Measurements from ENCODE around the gene NOC4L.
A peak's percentile ranks its signal among the peaks of the same experiment; 100 is the strongest.
"Not testable (repeated sequence)": the region's sequence is repeated elsewhere in the genome, so short reads cannot be mapped to it uniquely, and the experiment has no call there.

The NOC4L gene

GRCh38 chr12:132191715-132192553 is 47.7 kb downstream of the NOC4L start:
- H2AFZ ChIP-seq (ENCODE audit: low read length), result no peak overlapping the region
- H3K27me3 ChIP-seq (ENCODE audit: insufficient read depth, low read length), result no peaks in the 10 kb centered on the region; the same call in 1 of the 2 replicates
- H3K9me2 ChIP-seq (ENCODE audit: low read depth, low read length), result no peaks in the 10 kb centered on the region
- TF ChIP-seq CTCF (IDR thresholded peaks at IDR 0.05; ENCODE audit: low read length), result no peak
- TF ChIP-seq EZH2 (IDR thresholded peaks at IDR 0.05; ENCODE audit: borderline replicate concordance, low read length), result no peak
- H3K9ac ChIP-seq (ENCODE audit: low read length), result no peak overlapping the region
- no peaks in the 10 kb centered on the region for H3K79me2 ChIP-seq (ENCODE audit: insufficient read depth, low read length)
- H3K9me3 ChIP-seq (ENCODE audit: low read length), result peaks cover 7% of the 10 kb centered on the region
- no peak overlapping the region for H3K4me2 ChIP-seq (ENCODE audit: low read length)
- no peaks in the 10 kb centered on the region for H3F3A ChIP-seq (ENCODE audit: insufficient read depth, low read length)
- H3K4me1 ChIP-seq (ENCODE audit: insufficient read depth, low read length, severe bottlenecking), result peaks cover 8% of the 10 kb centered on the region
- no peak overlapping the region for H3K27ac ChIP-seq (ENCODE audit: low read depth, low read length, poor library complexity, severe bottlenecking)
- no peaks in the 10 kb centered on the region for H3K36me3 ChIP-seq (ENCODE audit: insufficient read depth, low read length)
- no peaks in the 10 kb centered on the region for H4K20me1 ChIP-seq (ENCODE audit: insufficient read depth, low read length)
- H3K4me3 ChIP-seq (ENCODE audit: low read depth, low read length, poor library complexity, severe bottlenecking), result no peak overlapping the region

GRCh38 chr12:132194056-132194455 is 49.8 kb downstream of the NOC4L start:
- Histone ChIP-seq H3K36me3 (ENCODE audit: insufficient read depth, low read length) (no peaks in the 10 kb centered on the region), H3K27ac (ENCODE audit: low read depth, low read length, poor library complexity, severe bottlenecking) (no peak overlapping the region)

GRCh38 chr12:132194556-132194955 is 50.3 kb downstream of the NOC4L start:
- H3K27me3 ChIP-seq (ENCODE audit: insufficient read depth, low read length), result no peaks in the 10 kb centered on the region; the same call in 1 of the 2 replicates
- H3K4me3 ChIP-seq (ENCODE audit: low read depth, low read length, poor library complexity, severe bottlenecking), result no peak overlapping the region
- H3K79me2 ChIP-seq (ENCODE audit: insufficient read depth, low read length), result no peaks in the 10 kb centered on the region
- H3K27ac ChIP-seq (ENCODE audit: low read depth, low read length, poor library complexity, severe bottlenecking), result no peak overlapping the region
- H3K9me3 ChIP-seq (ENCODE audit: low read length), result peaks cover 7% of the 10 kb centered on the region
- H3F3A ChIP-seq (ENCODE audit: insufficient read depth, low read length), result no peaks in the 10 kb centered on the region
- H4K20me1 ChIP-seq (ENCODE audit: insufficient read depth, low read length), result no peaks in the 10 kb centered on the region
- H2AFZ ChIP-seq (ENCODE audit: low read length), result no peak overlapping the region
- no peak overlapping the region for H3K9ac ChIP-seq (ENCODE audit: low read length)
- peaks cover 8% of the 10 kb centered on the region for H3K4me1 ChIP-seq (ENCODE audit: insufficient read depth, low read length, severe bottlenecking)
- H3K4me2 ChIP-seq (ENCODE audit: low read length), result no peak overlapping the region
- no peak for TF ChIP-seq EZH2 (IDR thresholded peaks at IDR 0.05; ENCODE audit: borderline replicate concordance, low read length)
- no peak for TF ChIP-seq CTCF (IDR thresholded peaks at IDR 0.05; ENCODE audit: low read length)
- no peaks in the 10 kb centered on the region for H3K9me2 ChIP-seq (ENCODE audit: low read depth, low read length)
- H3K36me3 ChIP-seq (ENCODE audit: insufficient read depth, low read length), result no peaks in the 10 kb centered on the region

More at GRCh38 chr12:132194056-132194455, 49.8 kb downstream of the NOC4L start:
- Histone ChIP-seq H3K9ac (ENCODE audit: low read length) (no peak overlapping the region), H3K27me3 (ENCODE audit: insufficient read depth, low read length) (no peaks in the 10 kb centered on the region; the same call in 1 of the 2 replicates), H4K20me1 (ENCODE audit: insufficient read depth, low read length) (no peaks in the 10 kb centered on the region), H3F3A (ENCODE audit: insufficient read depth, low read length) (no peaks in the 10 kb centered on the region), H3K4me2 (ENCODE audit: low read length) (no peak overlapping the region), H3K9me2 (ENCODE audit: low read depth, low read length) (no peaks in the 10 kb centered on the region), H3K4me1 (ENCODE audit: insufficient read depth, low read length, severe bottlenecking) (peaks cover 8% of the 10 kb centered on the region), H2AFZ (ENCODE audit: low read length) (no peak overlapping the region), H3K9me3 (ENCODE audit: low read length) (peaks cover 7% of the 10 kb centered on the region), H3K79me2 (ENCODE audit: insufficient read depth, low read length) (no peaks in the 10 kb centered on the region), H3K4me3 (ENCODE audit: low read depth, low read length, poor library complexity, severe bottlenecking) (no peak overlapping the region)
- TF ChIP-seq EZH2 (IDR thresholded peaks at IDR 0.05; ENCODE audit: borderline replicate concordance, low read length), result no peak
- peak; percentile 35; the same call in 1 of the 2 replicates for TF ChIP-seq CTCF (IDR thresholded peaks at IDR 0.05; ENCODE audit: low read length)

DNA sequence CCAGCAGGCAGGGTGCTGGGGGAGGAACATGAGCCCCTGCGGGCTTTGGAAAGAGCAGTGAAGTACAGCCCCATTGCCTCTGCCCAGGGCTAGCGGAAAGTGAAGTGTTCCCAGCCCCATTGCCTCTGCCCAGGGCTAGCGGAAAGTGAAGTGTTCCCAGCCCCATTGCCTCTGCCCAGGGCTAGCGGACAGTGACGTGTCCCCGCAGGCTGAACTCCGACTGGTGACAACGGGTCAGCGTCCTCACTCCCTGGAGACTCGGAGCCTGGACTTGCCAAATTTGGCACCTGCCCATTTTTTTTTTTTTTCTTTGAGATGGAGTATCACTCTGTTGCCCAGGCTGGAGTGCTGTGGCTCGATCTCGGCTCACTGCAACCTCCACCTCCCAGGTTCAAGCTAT is 51.0 kb downstream of the NOC4L start:
- H3K9ac ChIP-seq (ENCODE audit: low read length); H3K9me2 ChIP-seq (ENCODE audit: low read depth, low read length); H3K4me3 ChIP-seq (ENCODE audit: low read depth, low read length, poor library complexity, severe bottlenecking); H3K27ac ChIP-seq (ENCODE audit: low read depth, low read length, poor library complexity, severe bottlenecking); H4K20me1 ChIP-seq (ENCODE audit: insufficient read depth, low read length); H3F3A ChIP-seq (ENCODE audit: insufficient read depth, low read length); H3K27me3 ChIP-seq (ENCODE audit: insufficient read depth, low read length); H3K36me3 ChIP-seq (ENCODE audit: insufficient read depth, low read length); H3K9me3 ChIP-seq (ENCODE audit: low read length); H3K79me2 ChIP-seq (ENCODE audit: insufficient read depth, low read length); H3K4me2 ChIP-seq (ENCODE audit: low read length); H3K4me1 ChIP-seq (ENCODE audit: insufficient read depth, low read length, severe bottlenecking); H2AFZ ChIP-seq (ENCODE audit: low read length): not testable (repeated sequence)
